Measurements from ENCODE around the gene PLCB4.

DNA sequence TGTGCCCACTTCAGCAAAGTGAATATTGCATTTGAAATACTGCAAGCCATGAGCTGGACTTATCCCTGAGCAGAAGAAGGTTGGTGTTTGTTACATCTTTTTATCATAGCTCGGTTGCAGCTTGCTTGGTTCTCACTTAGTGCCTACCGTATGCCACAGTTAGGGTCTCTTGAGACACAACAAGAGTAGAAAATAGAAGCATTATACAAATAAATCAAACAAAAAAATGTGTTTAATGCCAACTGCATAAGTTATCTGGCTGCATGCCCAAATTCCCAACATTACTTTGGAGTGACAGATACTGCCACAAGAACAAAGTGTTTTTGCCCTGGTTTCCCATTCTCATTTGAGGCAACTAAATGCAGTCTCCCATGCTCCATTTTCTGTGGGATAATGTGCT lies 391.6 kb downstream of the PLCB4 start:
- TF ChIP-seq POLR2A (IDR thresholded peaks at IDR 0.05; ENCODE audit: low read depth, low read length) (no peak), POLR2AphosphoS5 (IDR thresholded peaks at IDR 0.05; ENCODE audit: low read depth, low read length) (no peak)
